Stromal cell of bone marrow (primary cell): ENCODE measurements around the gene SUN1.

ENCODE experiments used
- DNase-seq: peaks from one replicate; pipeline ENCODE4 v3.0.0-alpha.2; 2012; ENCODE audit warnings: low read depth

SUN1 gene

GRCh38 chr7:892648-893593 is 60.6 kb downstream of the SUN1 start:
- no peak for DNase-seq

GRCh38 chr7:893686-894085 is 61.4 kb downstream of the SUN1 start:
- DNase-seq: no peak

- no peak for DNase-seq
Observed at GRCh38 chr7:894164-894867, 62.0 kb downstream of the SUN1 start.

GRCh38 chr7:894927-895450 is 62.7 kb downstream of the SUN1 start:
- DNase-seq: no peak

GRCh38 chr7:895451-896052 is 63.3 kb downstream of the SUN1 start:
- DNase-seq: no peak

- no peak for DNase-seq
Observed at GRCh38 chr7:896346-897075, 64.2 kb downstream of the SUN1 start.

GRCh38 chr7:897086-897485 is 64.8 kb downstream of the SUN1 start:
- no peak for DNase-seq

GRCh38 chr7:897771-898376 is 65.6 kb downstream of the SUN1 start:
- DNase-seq: no peak

- DNase-seq: no peak
Observed at GRCh38 chr7:898460-898854, 66.2 kb downstream of the SUN1 start.

- no peak for DNase-seq
Observed at GRCh38 chr7:898855-899681, 66.8 kb downstream of the SUN1 start.

- DNase-seq: no peak
Observed at GRCh38 chr7:899806-900205, 67.5 kb downstream of the SUN1 start.

GRCh38 chr7:900331-901040 is 68.2 kb downstream of the SUN1 start:
- no peak for DNase-seq

GRCh38 chr7:901041-901387 is 68.7 kb downstream of the SUN1 start:
- no peak for DNase-seq

GRCh38 chr7:901388-902154 is 69.3 kb downstream of the SUN1 start:
- no peak for DNase-seq

- DNase-seq: no peak
Observed at GRCh38 chr7:902996-903395, 70.7 kb downstream of the SUN1 start.

GRCh38 chr7:903921-904755 is 71.9 kb downstream of the SUN1 start:
- DNase-seq: no peak

- DNase-seq: no peak
Observed at GRCh38 chr7:904847-905246, 72.6 kb downstream of the SUN1 start.

- no peak for DNase-seq
Observed at GRCh38 chr7:906776-907157, 74.5 kb downstream of the SUN1 start.
